ENCODE results near the gene FIGN. TPM values are rescaled to one million over a fixed set of nuclear protein-coding genes. Genes with fewer than 3 reads are reported as not detected.

FIGN gene
- polyA plus RNA-seq, 4 donors = 5.9 to 11.7 (median 10.6) TPM

GRCh38 chr2:163670929-163671328 lies 64.9 kb downstream of the FIGN start:
- no peak for DNase-seq (ENCODE audit: low read depth in 4 of 4, low spot score in 3 of 4)

- no peak for DNase-seq (ENCODE audit: low read depth in 4 of 4, low spot score in 3 of 4)
These were observed 66.3 kb downstream of the FIGN start for GRCh38 chr2:163669506-163669905.

- no peak for DNase-seq (ENCODE audit: low read depth in 4 of 4, low spot score in 3 of 4)
These were observed 68.5 kb downstream of the FIGN start for GRCh38 chr2:163667064-163667887.

- DNase-seq (ENCODE audit: low read depth in 4 of 4, low spot score in 3 of 4) = no peak
These were observed 70.0 kb downstream of the FIGN start for GRCh38 chr2:163665817-163666216.

- DNase-seq (ENCODE audit: low read depth in 4 of 4, low spot score in 3 of 4) = no peak
These were observed 70.8 kb downstream of the FIGN start for GRCh38 chr2:163665051-163665450.

- no peak for DNase-seq (ENCODE audit: low read depth in 4 of 4, low spot score in 3 of 4)
These were observed 71.2 kb downstream of the FIGN start for GRCh38 chr2:163664610-163665009.

- DNase-seq (ENCODE audit: low read depth in 4 of 4, low spot score in 3 of 4) = no peak
These were observed 73.5 kb downstream of the FIGN start for GRCh38 chr2:163662141-163662780.

- DNase-seq (ENCODE audit: low read depth in 4 of 4, low spot score in 3 of 4) = no peak
These were observed 76.6 kb downstream of the FIGN start for GRCh38 chr2:163659224-163659623.

- no peak for DNase-seq (ENCODE audit: low read depth in 4 of 4, low spot score in 3 of 4)
These were observed 77.3 kb downstream of the FIGN start for GRCh38 chr2:163658556-163658955.

GRCh38 chr2:163657281-163657656 lies 78.5 kb downstream of the FIGN start:
- no peak for DNase-seq (ENCODE audit: low read depth in 4 of 4, low spot score in 3 of 4)

GRCh38 chr2:163656622-163657280 lies 79.1 kb downstream of the FIGN start:
- DNase-seq (ENCODE audit: low read depth in 4 of 4, low spot score in 3 of 4) = no peak

GRCh38 chr2:163655667-163656066 lies 80.1 kb downstream of the FIGN start:
- DNase-seq (ENCODE audit: low read depth in 4 of 4, low spot score in 3 of 4) = no peak

- no peak for DNase-seq (ENCODE audit: low read depth in 4 of 4, low spot score in 3 of 4)
These were observed 83.1 kb downstream of the FIGN start for GRCh38 chr2:163652751-163653150.

- DNase-seq (ENCODE audit: low read depth in 4 of 4, low spot score in 3 of 4) = no peak
These were observed 86.7 kb downstream of the FIGN start for GRCh38 chr2:163649080-163649479.

GRCh38 chr2:163647300-163647699 lies 88.5 kb downstream of the FIGN start:
- DNase-seq (ENCODE audit: low read depth in 4 of 4, low spot score in 3 of 4) = no peak

GRCh38 chr2:163646687-163647086 lies 89.1 kb downstream of the FIGN start:
- DNase-seq (ENCODE audit: low read depth in 4 of 4, low spot score in 3 of 4) = no peak

- DNase-seq (ENCODE audit: low read depth in 4 of 4, low spot score in 3 of 4) = no peak
These were observed 91.6 kb downstream of the FIGN start for GRCh38 chr2:163644238-163644637.

- no peak for DNase-seq (ENCODE audit: low read depth in 4 of 4, low spot score in 3 of 4)
These were observed 93.8 kb downstream of the FIGN start for GRCh38 chr2:163641986-163642385.

GRCh38 chr2:163640542-163641193 lies 95.1 kb downstream of the FIGN start:
- no peak for DNase-seq (ENCODE audit: low read depth in 4 of 4, low spot score in 3 of 4)

GRCh38 chr2:163637871-163638270 lies 97.9 kb downstream of the FIGN start:
- DNase-seq (ENCODE audit: low read depth in 4 of 4, low spot score in 3 of 4) = no peak

GRCh38 chr2:163633291-163633690 lies 102.5 kb downstream of the FIGN start:
- no peak for DNase-seq (ENCODE audit: low read depth in 4 of 4, low spot score in 3 of 4)
